ENCODE data around the gene TIMM21.

DNA sequence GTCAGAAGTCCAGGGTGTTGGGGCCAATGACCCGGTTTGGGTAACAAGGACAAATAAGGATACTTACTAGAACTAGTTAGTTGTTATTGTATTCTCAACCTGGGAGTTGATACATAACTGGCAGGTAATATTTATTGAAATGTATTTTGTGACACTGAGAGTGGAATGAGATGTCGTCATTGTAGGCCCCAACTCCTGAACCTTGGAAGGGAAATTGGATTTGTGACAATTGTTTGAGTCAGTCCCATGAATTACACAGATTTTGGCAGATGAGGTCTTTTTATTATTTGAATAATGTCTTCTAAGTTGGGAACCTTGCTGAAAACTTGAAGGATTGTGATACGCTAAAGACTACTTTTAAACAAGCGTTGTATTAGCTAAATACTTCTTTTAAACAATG, 5.1 kb downstream of the TIMM21 start:
- TF ChIP-seq, protein P1, sequence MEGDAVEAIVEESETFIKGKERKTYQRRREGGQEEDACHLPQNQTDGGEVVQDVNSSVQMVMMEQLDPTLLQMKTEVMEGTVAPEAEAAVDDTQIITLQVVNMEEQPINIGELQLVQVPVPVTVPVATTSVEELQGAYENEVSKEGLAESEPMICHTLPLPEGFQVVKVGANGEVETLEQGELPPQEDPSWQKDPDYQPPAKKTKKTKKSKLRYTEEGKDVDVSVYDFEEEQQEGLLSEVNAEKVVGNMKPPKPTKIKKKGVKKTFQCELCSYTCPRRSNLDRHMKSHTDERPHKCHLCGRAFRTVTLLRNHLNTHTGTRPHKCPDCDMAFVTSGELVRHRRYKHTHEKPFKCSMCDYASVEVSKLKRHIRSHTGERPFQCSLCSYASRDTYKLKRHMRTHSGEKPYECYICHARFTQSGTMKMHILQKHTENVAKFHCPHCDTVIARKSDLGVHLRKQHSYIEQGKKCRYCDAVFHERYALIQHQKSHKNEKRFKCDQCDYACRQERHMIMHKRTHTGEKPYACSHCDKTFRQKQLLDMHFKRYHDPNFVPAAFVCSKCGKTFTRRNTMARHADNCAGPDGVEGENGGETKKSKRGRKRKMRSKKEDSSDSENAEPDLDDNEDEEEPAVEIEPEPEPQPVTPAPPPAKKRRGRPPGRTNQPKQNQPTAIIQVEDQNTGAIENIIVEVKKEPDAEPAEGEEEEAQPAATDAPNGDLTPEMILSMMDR (IDR thresholded peaks at IDR 0.05; ENCODE audit: low read depth, low read length, missing input control): no peak
- TF ChIP-seq, protein P2, sequence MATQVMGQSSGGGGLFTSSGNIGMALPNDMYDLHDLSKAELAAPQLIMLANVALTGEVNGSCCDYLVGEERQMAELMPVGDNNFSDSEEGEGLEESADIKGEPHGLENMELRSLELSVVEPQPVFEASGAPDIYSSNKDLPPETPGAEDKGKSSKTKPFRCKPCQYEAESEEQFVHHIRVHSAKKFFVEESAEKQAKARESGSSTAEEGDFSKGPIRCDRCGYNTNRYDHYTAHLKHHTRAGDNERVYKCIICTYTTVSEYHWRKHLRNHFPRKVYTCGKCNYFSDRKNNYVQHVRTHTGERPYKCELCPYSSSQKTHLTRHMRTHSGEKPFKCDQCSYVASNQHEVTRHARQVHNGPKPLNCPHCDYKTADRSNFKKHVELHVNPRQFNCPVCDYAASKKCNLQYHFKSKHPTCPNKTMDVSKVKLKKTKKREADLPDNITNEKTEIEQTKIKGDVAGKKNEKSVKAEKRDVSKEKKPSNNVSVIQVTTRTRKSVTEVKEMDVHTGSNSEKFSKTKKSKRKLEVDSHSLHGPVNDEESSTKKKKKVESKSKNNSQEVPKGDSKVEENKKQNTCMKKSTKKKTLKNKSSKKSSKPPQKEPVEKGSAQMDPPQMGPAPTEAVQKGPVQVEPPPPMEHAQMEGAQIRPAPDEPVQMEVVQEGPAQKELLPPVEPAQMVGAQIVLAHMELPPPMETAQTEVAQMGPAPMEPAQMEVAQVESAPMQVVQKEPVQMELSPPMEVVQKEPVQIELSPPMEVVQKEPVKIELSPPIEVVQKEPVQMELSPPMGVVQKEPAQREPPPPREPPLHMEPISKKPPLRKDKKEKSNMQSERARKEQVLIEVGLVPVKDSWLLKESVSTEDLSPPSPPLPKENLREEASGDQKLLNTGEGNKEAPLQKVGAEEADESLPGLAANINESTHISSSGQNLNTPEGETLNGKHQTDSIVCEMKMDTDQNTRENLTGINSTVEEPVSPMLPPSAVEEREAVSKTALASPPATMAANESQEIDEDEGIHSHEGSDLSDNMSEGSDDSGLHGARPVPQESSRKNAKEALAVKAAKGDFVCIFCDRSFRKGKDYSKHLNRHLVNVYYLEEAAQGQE (IDR thresholded peaks at IDR 0.05): no peak
- TF ChIP-seq, protein P3, sequence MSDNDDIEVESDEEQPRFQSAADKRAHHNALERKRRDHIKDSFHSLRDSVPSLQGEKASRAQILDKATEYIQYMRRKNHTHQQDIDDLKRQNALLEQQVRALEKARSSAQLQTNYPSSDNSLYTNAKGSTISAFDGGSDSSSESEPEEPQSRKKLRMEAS (IDR thresholded peaks at IDR 0.05): no peak
- TF ChIP-seq HNF4A (conservative IDR thresholded peaks at IDR 0.05) (no peak), TAF1 (conservative IDR thresholded peaks at IDR 0.05) (no peak), RAD21 (IDR thresholded peaks at IDR 0.05) (no peak), YY1 (IDR thresholded peaks at IDR 0.05) (no peak), JUND (IDR thresholded peaks at IDR 0.05) (no peak), RXRA (IDR thresholded peaks at IDR 0.05) (no peak)
